Neural progenitor cell (in vitro differentiated cells): ENCODE results near the gene LRRC53. TPM values are rescaled to one million over a fixed set of nuclear protein-coding genes. Genes with fewer than 3 reads are reported as not detected.

ENCODE experiments used
- DNase-seq: peaks from one replicate; pipeline ENCODE4 v3.0.0-alpha.2; 2016; ENCODE audit warnings: low spot score
- H2AFZ ChIP-seq: fragments of 200-600 bp; sonication (generic); replicated peaks from 2 replicates; pipeline ENCODE4 v1.6.1; 2016; ENCODE audit warnings: antibody characterized with exemption
- H3F3A ChIP-seq: fragments of 200-600 bp; sonication (generic); 2 replicates; pipeline ENCODE4 v1.6.1; 2016; ENCODE audit warnings: antibody characterized with exemption, low read depth
- H3K27ac ChIP-seq: fragments of 200-600 bp; sonication (generic); 2 replicates; pipeline ENCODE4 v1.5.1; 2016; ENCODE audit warnings: mild to moderate bottlenecking
- H3K27me3 ChIP-seq: fragments of 200-600 bp; sonication (generic); 2 replicates; pipeline ENCODE4 v1.6.1; 2016; ENCODE audit warnings: mild to moderate bottlenecking, moderate library complexity
- H3K36me3 ChIP-seq: fragments of 200-600 bp; sonication (generic); 2 replicates; pipeline ENCODE4 v1.5.1; 2016
- H3K4me1 ChIP-seq: fragments of 200-600 bp; sonication (generic); 2 replicates; pipeline ENCODE4 v1.6.1; 2016; ENCODE audit warnings: mixed run types
- H3K4me2 ChIP-seq: fragments of 200-600 bp; sonication (generic); 2 replicates; pipeline ENCODE4 v1.6.1; 2016
- H3K4me3 ChIP-seq: fragments of 200-600 bp; sonication (generic); 2 replicates; pipeline ENCODE4 v1.5.1; 2016
- H3K79me2 ChIP-seq: fragments of 200-600 bp; sonication (generic); 2 replicates; pipeline ENCODE4 v1.6.1; 2016; ENCODE audit warnings: low read depth
- H3K9ac ChIP-seq: fragments of 200-600 bp; sonication (generic); 2 replicates; pipeline ENCODE4 v1.6.1; 2016
- H3K9me3 ChIP-seq: fragments of 200-600 bp; sonication (generic); 2 replicates; pipeline ENCODE4 v1.5.1; 2016; ENCODE audit warnings: low read depth
- H4K20me1 ChIP-seq: fragments of 200-600 bp; sonication (generic); 2 replicates; pipeline ENCODE4 v1.6.1; 2016; ENCODE audit warnings: low read depth
- H3K27ac Mint-ChIP-seq: 3 replicates; pipeline ENCODE4 v1.8.0; 2021; ENCODE audit warnings: mixed read lengths
- H3K27me3 Mint-ChIP-seq: 2 replicates; pipeline ENCODE4 v1.8.0; 2022; ENCODE audit warnings: low read depth, mild to moderate bottlenecking, inconsistent platforms, moderate library complexity, mixed read lengths; ENCODE audit not compliant: insufficient read depth
- H3K36me3 Mint-ChIP-seq: 3 replicates; pipeline ENCODE4 v1.8.0; 2021; ENCODE audit warnings: mixed read lengths
- H3K4me1 Mint-ChIP-seq: 3 replicates; pipeline ENCODE4 v1.8.0; 2021; ENCODE audit warnings: mixed read lengths
- H3K4me3 Mint-ChIP-seq: 3 replicates; pipeline ENCODE4 v1.8.0; 2021; ENCODE audit warnings: mild to moderate bottlenecking, moderate library complexity, mixed read lengths
- H3K9me3 Mint-ChIP-seq: 3 replicates; pipeline ENCODE4 v1.8.0; 2020; ENCODE audit warnings: mixed read lengths
- CTCF ChIP-seq: fragments of 200-600 bp; sonication (generic); IDR thresholded peaks from 2 replicates; pipeline ENCODE4 v1.5.1; 2017; ENCODE audit warnings: antibody characterized with exemption, mild to moderate bottlenecking
- EZH2 ChIP-seq: fragments of 200-600 bp; sonication (generic); IDR thresholded peaks from 2 replicates; pipeline ENCODE4 v1.6.1; 2017; ENCODE audit warnings: antibody characterized with exemption, mild to moderate bottlenecking, moderate library complexity
- EZH2phosphoT487 ChIP-seq: fragments of 200-600 bp; sonication (generic); IDR thresholded peaks from 2 replicates; pipeline ENCODE4 v1.6.1; 2017; ENCODE audit warnings: antibody characterized with exemption
- total RNA-seq: library from RNA; depleted of rRNA; stranded (reverse); fragments of >200 nt; gene quantifications from 2 replicates; pipeline ENCODE4 v1.2.3, GENCODE V29; 2015; ENCODE audit warnings: low replicate concordance

The LRRC53 gene
- total RNA-seq, 1 donor from 2014 or later = not detected

GRCh38 chr1:74453277-74453676, 59.1 kb downstream of the LRRC53 start:
- Histone ChIP-seq H4K20me1 (no peaks in the 10 kb centered on the region), H3K4me1 (no peaks in the 10 kb centered on the region), H3K36me3 (no peaks in the 10 kb centered on the region), H3K79me2 (no peaks in the 10 kb centered on the region), H2AFZ (no peak overlapping the region), H3K9ac (no peak overlapping the region), H3K9me3 (no peaks in the 10 kb centered on the region), H3F3A (no peaks in the 10 kb centered on the region), H3K27ac (no peak overlapping the region), H3K4me2 (no peak overlapping the region), H3K4me3 (no peak overlapping the region), H3K27me3 (no peaks in the 10 kb centered on the region)
- Mint-ChIP-seq H3K27ac (no peak overlapping the region), H3K27me3 (no peaks in the 10 kb centered on the region), H3K9me3 (peaks cover 6% of the 10 kb centered on the region), H3K4me1 (peaks cover 8% of the 10 kb centered on the region), H3K4me3 (no peak overlapping the region), H3K36me3 (no peaks in the 10 kb centered on the region)
- TF ChIP-seq CTCF (no peak), EZH2phosphoT487 (no peak), EZH2 (no peak)
- DNase-seq = no peak

- H3K36me3 Mint-ChIP-seq = no peaks in the 10 kb centered on the region
- Histone ChIP-seq H3K79me2 (no peaks in the 10 kb centered on the region), H3K9ac (no peak overlapping the region), H3K4me3 (no peak overlapping the region), H3K27ac (no peak overlapping the region), H3K9me3 (no peaks in the 10 kb centered on the region), H4K20me1 (no peaks in the 10 kb centered on the region), H2AFZ (no peak overlapping the region), H3K27me3 (no peaks in the 10 kb centered on the region), H3K4me1 (no peaks in the 10 kb centered on the region), H3K4me2 (no peak overlapping the region), H3K36me3 (no peaks in the 10 kb centered on the region), H3F3A (no peaks in the 10 kb centered on the region)
- TF ChIP-seq CTCF (no peak), EZH2phosphoT487 (no peak), EZH2 (no peak)
- H3K9me3 Mint-ChIP-seq = peaks cover 6% of the 10 kb centered on the region
- no peak overlapping the region for H3K4me3 Mint-ChIP-seq
- no peaks in the 10 kb centered on the region for H3K27me3 Mint-ChIP-seq
- H3K4me1 Mint-ChIP-seq = peaks cover 6% of the 10 kb centered on the region
- no peak overlapping the region for H3K27ac Mint-ChIP-seq
- DNase-seq = no peak
Measured at GRCh38 chr1:74452035-74452434, 60.4 kb downstream of the LRRC53 start.

- Mint-ChIP-seq H3K36me3 (no peaks in the 10 kb centered on the region), H3K4me1 (peaks cover 7% of the 10 kb centered on the region), H3K27me3 (no peaks in the 10 kb centered on the region), H3K4me3 (no peak overlapping the region), H3K27ac (no peak overlapping the region), H3K9me3 (no peaks in the 10 kb centered on the region)
- Histone ChIP-seq H3K4me2 (no peak overlapping the region), H3K79me2 (no peaks in the 10 kb centered on the region), H3K9me3 (no peaks in the 10 kb centered on the region), H2AFZ (no peak overlapping the region), H3K36me3 (no peaks in the 10 kb centered on the region), H3K9ac (no peak overlapping the region), H4K20me1 (no peaks in the 10 kb centered on the region), H3K4me3 (no peak overlapping the region), H3K4me1 (no peaks in the 10 kb centered on the region), H3K27ac (no peak overlapping the region), H3K27me3 (no peaks in the 10 kb centered on the region), H3F3A (no peaks in the 10 kb centered on the region)
- DNase-seq = no peak
- no peak for TF ChIP-seq CTCF
- TF ChIP-seq EZH2 = no peak
- TF ChIP-seq EZH2phosphoT487 = no peak
Measured at GRCh38 chr1:74437035-74437434, 75.4 kb downstream of the LRRC53 start.

- Mint-ChIP-seq H3K27ac (no peak overlapping the region), H3K27me3 (no peaks in the 10 kb centered on the region), H3K4me1 (peaks cover 13% of the 10 kb centered on the region), H3K36me3 (no peaks in the 10 kb centered on the region), H3K4me3 (no peak overlapping the region), H3K9me3 (no peaks in the 10 kb centered on the region)
- Histone ChIP-seq H3K27me3 (no peaks in the 10 kb centered on the region), H3K4me1 (no peaks in the 10 kb centered on the region), H3K9ac (no peak overlapping the region), H3K9me3 (no peaks in the 10 kb centered on the region), H3K27ac (no peak overlapping the region), H2AFZ (no peak overlapping the region), H3K4me3 (no peak overlapping the region), H4K20me1 (no peaks in the 10 kb centered on the region), H3K36me3 (no peaks in the 10 kb centered on the region), H3K79me2 (no peaks in the 10 kb centered on the region), H3K4me2 (no peak overlapping the region), H3F3A (no peaks in the 10 kb centered on the region)
- TF ChIP-seq EZH2 (no peak), EZH2phosphoT487 (no peak), CTCF (no peak)
- DNase-seq = no peak
Measured at GRCh38 chr1:74436078-74436477, 76.3 kb downstream of the LRRC53 start.
